Neutrophil (primary cell): Measurements from ENCODE around the gene ZNF782.
A peak's percentile ranks its signal among the peaks of the same experiment; 100 is the strongest.
"Not testable (repeated sequence)": the region's sequence is repeated elsewhere in the genome, so short reads cannot be mapped to it uniquely, and the experiment has no call there.

Source experiments
- H3K27ac ChIP-seq: fragments of 200-600 bp; sonication (generic); 2 replicates; pipeline ENCODE4 v1.5.1; 2016; ENCODE audit warnings: mild to moderate bottlenecking, moderate library complexity
- H3K27me3 ChIP-seq: fragments of 200-600 bp; sonication (generic); 2 replicates; pipeline ENCODE4 v1.6.0; 2016; ENCODE audit warnings: mild to moderate bottlenecking
- H3K36me3 ChIP-seq: fragments of 200-600 bp; sonication (generic); 2 replicates; pipeline ENCODE4 v1.5.1; 2017
- H3K4me1 ChIP-seq, 2 experiments: fragments of 200-600 bp in 1 of 2; sonication (generic) in 1 of 2; 1 replicate in 1 of 2; 2 replicates in 1 of 2; pipeline versions ENCODE4 v1.5.1 to v1.6.1; 2013 to 2016; ENCODE audit warnings: low read depth in 1 of 2, low read length in 1 of 2, mild to moderate bottlenecking in 1 of 2, moderate library complexity in 1 of 2; ENCODE audit not compliant: control insufficient read depth in 1 of 2, insufficient read depth in 1 of 2
- H3K4me3 ChIP-seq, 2 experiments: fragments of 200-600 bp in 1 of 2; sonication (generic) in 1 of 2; 1 replicate in 1 of 2; 2 replicates in 1 of 2; pipeline ENCODE4 v1.5.1; 2013 to 2016; ENCODE audit warnings: low read depth in 1 of 2, low read length in 1 of 2, mild to moderate bottlenecking in 1 of 2, moderate library complexity in 1 of 2
- H3K9me3 ChIP-seq: fragments of 200-600 bp; sonication (generic); 2 replicates; pipeline ENCODE4 v1.5.1; 2016
- CTCF ChIP-seq: fragments of 200-600 bp; sonication (generic); IDR thresholded peaks from 2 replicates; pipeline ENCODE4 v1.5.1; 2016; ENCODE audit warnings: antibody characterized with exemption

The ZNF782 gene

DNA sequence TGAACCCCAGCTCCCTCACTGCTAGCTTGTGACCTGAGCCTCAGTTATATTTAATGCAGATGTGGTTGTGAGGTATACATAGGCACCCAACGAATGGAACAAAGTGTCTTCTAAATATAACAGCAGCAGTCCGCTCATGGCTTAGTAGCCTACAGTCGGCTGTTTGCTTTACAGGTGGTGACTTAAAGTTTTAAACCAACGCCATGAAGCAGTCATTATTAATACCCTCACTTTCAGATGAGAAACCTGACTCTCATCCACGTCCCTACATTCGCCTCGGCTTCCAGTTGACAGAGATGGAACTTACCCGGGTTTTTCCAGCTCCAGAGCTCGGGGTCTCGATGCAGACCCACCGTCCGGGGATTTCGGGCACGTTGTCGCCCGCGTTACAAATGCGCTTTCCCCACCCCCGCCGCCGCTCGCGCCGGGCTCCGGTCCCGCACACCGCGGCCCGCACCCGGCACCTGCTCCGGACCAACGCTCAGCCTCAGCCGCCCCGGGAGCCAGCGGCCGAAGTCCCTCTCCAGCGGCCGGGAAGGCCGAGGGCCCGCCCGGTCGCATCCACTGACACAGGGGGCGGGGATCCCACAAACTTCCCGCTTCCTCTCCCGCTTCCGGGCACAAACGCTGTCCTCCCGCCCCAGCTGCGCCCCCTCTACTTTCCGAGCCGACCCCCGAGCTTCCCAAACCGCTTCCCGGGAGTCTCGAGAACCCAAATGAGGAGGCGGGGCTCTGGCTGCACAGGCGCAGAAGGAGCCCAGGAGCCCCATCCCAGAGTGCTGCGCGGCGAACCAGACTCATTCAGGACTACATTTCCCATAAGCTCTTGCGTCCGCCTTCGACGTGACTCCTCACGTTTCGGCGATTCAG, at the start of gene ZNF782:
Gene ZNF782 (minus strand): TSS at position 734 of the 870 bp plus-strand sequence. CDS start 2,553 bp downstream, outside the sequence.
- no peaks in the 10 kb centered on the region for H3K9me3 ChIP-seq
- H3K4me3 ChIP-seq: peak within 1 kb of the TSS; percentile 77 to 97
- peak within 1 kb of the TSS; percentile 43 for H3K27ac ChIP-seq
- no peaks in the 10 kb centered on the region for H3K36me3 ChIP-seq
- peaks cover 19% of the 10 kb centered on the region for H3K27me3 ChIP-seq
- TF ChIP-seq CTCF: peak; percentile 16
- H3K4me1 ChIP-seq: peaks cover 15 to 21% of the 10 kb centered on the region in 2 experiments

DNA sequence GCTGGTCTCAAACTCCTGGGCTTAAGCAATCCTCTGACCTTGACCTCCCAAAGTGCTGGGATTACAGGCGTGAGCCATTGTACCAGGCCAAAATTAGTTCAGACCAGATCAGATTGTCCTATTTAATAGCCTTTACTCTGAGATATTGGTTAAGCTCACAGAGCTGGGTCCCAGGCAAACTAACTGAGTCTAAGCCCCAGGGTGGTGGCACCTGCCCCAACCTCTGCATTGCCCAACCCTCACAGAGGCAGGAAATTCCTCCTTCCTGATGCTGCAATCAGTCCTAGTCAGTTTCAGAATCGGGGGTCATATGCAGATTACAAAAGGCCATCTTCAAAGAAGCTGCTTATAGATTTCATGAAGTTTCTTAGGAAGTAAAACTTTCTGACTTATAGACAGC, 45.7 kb upstream of the ZNF782 start:
- not testable (repeated sequence) for H3K36me3 ChIP-seq, H3K4me3 ChIP-seq, H3K9me3 ChIP-seq, H3K27me3 ChIP-seq
- peaks cover 47 to 60% of the 10 kb centered on the region in 2 experiments for H3K4me1 ChIP-seq
- H3K27ac ChIP-seq: peak overlapping the region; percentile 78

DNA sequence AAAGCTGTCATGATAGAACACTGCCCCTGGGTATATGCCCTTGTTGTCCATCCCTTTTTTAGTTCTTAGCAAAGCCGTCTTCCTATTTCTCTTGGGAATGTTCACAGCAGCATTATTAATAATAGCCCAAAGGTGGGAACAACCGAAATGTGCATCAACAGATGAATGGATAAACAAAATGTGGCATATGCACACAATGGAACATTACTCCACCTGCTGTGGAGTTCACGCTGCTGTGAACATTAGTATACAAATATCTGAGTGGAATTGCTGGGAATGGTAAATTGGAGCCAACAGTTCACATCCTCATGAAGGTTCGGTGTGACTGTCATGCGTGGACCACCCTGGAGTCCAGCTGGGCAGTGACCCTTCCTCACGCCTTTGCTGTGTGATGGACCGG, 37.8 kb upstream of the ZNF782 start:
- no peak overlapping the region for H3K27ac ChIP-seq
- no peaks in the 10 kb centered on the region for H3K27me3 ChIP-seq
- H3K36me3 ChIP-seq: peaks cover 7% of the 10 kb centered on the region
- H3K4me1 ChIP-seq: peaks cover 27 to 28% of the 10 kb centered on the region in 2 experiments
- no peak overlapping the region for H3K4me3 ChIP-seq
- H3K9me3 ChIP-seq: no peaks in the 10 kb centered on the region
- no peak for TF ChIP-seq CTCF

DNA sequence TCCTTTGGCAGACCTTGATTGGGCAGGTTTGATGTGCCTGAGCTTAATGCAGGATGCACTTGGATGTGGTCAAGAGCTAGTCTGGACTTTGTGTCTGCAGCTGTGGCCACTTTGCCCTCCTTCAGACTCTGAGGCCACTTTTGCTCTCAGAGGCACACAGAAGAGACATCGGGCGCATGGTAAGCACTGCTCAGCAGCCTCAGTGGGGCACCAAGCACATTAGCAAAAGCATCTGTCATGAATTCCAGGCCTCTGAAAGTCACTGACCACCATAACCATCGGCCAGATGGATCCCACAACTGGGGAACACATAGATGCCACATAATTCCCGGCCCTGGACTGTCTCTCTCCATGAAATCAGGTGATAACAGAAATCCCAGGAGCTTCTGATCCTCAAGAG, 34.3 kb upstream of the ZNF782 start:
- Histone ChIP-seq H3K27ac (no peak overlapping the region), H3K9me3 (no peaks in the 10 kb centered on the region), H3K36me3 (peaks cover 7% of the 10 kb centered on the region), H3K27me3 (no peaks in the 10 kb centered on the region), H3K4me3 (no peak overlapping the region), H3K4me1 (peaks cover 28 to 29% of the 10 kb centered on the region in 2 experiments)
- no peak for TF ChIP-seq CTCF

DNA sequence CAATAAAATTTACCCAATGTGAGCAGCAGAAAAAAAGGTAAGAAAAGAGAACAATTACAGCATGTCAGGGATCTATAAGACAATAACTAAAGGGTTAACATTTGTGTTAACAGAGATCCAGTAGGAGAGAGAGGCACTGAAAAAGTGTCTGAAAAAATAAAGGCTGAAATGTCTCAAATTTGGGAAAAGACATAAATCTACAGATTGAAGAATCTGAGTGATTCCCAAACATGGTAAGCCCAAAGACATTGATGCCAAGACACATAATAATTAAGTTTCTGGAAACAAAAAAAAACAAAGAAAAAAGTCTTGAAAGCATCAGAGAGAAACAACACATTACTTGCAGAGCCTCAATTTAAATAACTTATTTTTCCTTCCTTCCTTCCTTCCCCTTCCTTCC, 31.1 kb upstream of the ZNF782 start:
- TF ChIP-seq CTCF: no peak
- no peaks in the 10 kb centered on the region for H3K9me3 ChIP-seq
- peak overlapping the region; percentile 4 for H3K27ac ChIP-seq
- H3K27me3 ChIP-seq: no peaks in the 10 kb centered on the region
- H3K4me1 ChIP-seq: peaks cover 17 to 26% of the 10 kb centered on the region in 2 experiments
- H3K36me3 ChIP-seq: peaks cover 7% of the 10 kb centered on the region
- no peak overlapping the region for H3K4me3 ChIP-seq

- H3K27ac ChIP-seq: peak overlapping the region; percentile 76
Observed at GRCh38 chr9:96884443-96884842, 30.1 kb upstream of the ZNF782 start.

More at GRCh38 chr9:96884443-96884842, 30.1 kb upstream of the ZNF782 start:
- peaks cover 19 to 28% of the 10 kb centered on the region in 2 experiments for H3K4me1 ChIP-seq
- no peaks in the 10 kb centered on the region for H3K27me3 ChIP-seq
- H3K4me3 ChIP-seq: no peak overlapping the region
- no peaks in the 10 kb centered on the region for H3K36me3 ChIP-seq
- H3K9me3 ChIP-seq: no peaks in the 10 kb centered on the region
- TF ChIP-seq CTCF: no peak
